SHP77 treated with DMSO at 0.1 percent for 48 hours (cell line): ENCODE results near the gene PLA2G4E.

Experiments
- DNase-seq: peaks from one replicate; lab custom pipeline; 2025; lab: John Stamatoyannopoulos, UW

The PLA2G4E gene

DNA sequence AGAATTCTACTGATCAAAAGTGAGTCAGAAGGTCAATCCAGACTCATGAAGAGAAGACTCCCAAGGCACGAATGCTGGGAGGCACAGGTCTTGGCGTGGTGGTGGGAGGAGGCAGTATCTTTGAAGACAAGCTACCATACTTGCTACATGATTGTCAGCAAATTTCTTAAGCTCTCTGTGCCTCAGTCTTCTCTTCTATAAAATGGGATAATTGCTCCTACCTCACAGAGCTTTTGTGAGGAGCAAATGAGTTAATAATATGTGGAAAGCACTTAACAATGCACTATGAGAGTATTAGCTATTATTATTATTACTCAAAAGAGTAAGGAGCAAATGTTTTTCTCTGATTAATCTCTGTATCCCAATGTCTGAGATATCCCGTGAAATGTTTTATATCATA, 84.7 kb downstream of the PLA2G4E start:
- DNase-seq = no peak

DNA sequence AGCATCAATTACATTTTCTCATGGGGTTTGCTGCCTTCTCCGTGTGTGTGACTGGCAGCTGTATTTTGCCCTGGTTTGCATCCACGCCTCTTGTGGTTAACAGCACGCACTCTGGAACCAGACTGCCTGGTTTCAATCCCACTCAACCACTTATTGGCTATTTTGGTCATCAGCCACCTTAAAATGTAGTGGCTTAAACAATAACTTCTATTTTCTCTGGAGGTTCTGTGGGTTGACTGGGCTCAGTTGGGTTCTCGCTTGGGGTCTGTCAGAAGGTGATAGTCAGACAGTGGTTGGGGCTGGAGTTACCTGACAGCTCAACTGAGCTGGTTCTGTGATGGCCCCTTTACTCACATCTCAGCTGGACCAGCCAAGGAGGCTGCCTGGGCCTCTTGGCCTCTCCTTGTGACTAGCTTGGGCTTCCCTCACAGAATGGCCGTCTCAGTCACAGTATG, 85.2 kb downstream of the PLA2G4E start:
- no peak for DNase-seq

DNA sequence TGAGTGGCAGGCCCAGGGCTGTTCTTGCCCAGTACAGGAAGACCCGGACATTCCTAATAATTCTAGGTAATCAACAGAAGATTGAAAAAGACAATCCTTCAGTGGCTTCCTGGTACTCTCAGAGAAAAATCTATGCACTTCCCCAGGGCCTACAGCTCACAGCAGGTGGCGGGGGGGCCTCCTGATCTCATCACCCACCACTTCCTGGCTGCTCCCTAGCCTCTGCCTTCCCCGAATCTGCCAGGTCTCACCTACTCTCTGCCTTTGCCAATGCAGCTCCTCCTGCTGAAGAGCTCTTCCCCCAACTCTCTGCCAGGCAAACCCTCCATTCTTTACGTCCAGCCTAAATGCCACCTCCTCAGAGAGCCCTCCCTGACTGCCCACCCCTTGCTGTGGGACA, 86.0 kb downstream of the PLA2G4E start:
- DNase-seq = no peak

DNA sequence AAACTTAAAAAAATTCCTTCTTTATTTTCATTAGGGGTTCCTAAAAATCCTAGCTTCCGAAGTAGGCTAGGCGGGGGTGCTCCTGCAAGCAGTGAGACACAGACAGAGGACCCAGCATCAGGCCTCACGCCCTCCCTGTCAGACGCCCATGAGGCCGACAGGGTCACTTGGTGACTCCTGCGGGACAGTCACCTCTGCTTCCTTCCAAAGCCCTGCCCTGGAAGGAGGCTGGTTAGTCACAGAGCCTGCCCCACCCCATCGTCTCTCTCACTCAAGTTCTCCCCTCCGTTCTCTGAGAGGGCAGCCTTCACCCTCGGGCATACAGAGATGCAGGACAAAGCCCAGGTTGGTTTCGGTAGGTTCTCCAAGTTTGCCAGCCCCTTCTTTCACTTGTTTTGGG, 87.1 kb downstream of the PLA2G4E start:
- no peak for DNase-seq

DNA sequence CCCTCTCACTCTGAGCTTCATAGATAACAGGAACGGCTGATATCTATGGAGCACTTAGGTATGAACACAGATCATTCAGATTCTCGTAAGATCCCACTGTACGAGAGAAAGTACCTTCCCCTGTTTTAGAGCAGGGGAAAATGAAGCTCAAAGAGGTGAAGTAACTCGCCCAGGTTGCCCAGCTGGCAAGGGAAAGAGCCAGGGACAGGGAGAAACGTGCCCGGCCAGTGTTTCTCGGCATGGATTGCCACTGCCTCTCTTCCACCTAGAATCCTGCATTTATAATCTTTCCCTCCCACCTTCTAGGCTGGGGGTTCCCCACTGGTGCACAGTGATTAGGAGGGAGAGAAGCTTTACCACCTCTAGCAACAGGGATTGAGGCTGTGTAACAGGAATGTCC, 87.5 kb downstream of the PLA2G4E start:
- DNase-seq = no peak

DNA sequence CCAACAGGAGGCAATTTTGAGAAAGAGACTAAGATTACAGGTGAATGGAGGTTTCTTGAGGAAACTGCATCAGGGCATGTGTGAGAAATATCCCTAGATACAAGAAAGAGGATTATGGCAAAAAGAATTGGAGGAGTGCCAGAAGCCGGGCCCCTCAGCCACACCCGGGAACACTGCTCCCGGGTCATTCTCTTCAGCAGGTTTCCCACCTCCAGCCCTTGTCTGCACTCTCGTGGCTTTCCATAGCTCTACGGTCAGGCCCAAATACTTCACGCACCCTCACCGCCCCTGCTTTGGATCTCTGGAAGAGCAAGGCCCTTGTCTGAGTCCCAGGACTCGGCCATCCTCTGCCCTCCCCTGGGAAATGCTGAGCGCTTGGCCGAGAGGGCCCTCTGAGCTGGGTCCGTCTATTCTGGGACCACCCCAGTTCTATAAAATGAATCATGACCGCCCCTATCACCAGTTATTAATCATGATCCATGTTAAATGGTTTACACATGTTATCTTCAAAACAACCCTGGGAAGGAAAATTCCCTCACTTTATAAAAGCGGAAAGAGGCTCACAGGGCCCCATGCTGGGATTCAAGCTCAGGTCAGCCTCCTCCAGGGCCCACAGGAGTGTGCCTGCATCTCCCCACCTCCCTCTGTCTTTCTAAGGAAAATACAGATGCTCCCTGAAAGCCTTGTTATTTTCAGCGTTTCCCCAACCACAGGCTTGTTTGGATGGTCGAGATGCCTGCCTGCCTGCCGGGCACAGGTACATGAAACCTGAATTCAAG, 88.1 kb downstream of the PLA2G4E start:
- DNase-seq = no peak

DNA sequence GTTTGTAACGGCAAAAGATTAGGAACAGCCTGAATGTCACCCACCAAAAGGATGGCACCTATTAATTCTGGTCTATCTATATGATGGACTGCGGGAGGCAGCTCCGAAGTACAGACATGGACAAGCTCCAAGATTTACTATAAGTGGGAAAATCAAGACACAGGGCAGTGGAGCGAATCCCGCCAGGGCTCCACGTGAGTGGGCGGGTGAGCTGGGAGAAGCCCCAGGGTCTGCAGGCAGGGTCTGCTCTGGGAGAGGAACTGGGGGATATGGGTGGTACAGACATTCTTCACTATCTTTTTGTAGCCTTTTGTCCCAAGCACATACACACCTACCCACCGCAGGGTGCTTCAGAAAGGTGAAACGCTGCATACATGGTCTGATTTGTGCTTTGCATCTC, 88.7 kb downstream of the PLA2G4E start:
- DNase-seq = no peak
